ENCODE measurements around the gene LRRC31.

DNA sequence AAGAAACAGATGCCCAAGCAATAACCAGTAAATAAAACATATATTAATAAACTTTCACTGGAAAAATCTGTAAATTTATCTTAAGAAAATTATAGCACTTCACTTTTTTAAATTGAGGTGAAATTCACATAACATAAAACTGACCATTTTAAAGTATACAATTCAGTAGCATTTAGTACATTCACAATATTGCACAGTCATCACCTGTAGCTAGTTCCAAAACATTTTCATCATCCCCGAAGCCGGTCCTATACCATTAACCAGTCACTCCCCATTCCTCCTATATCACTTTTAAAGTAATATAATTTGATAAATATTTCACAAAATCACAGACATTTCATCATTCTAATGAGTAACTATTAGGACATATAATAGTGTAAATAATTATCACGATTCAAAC, 65.1 kb downstream of the LRRC31 start:
- no peak for TF ChIP-seq ZFP30 (CRISPR knock-in tag; IDR thresholded peaks at IDR 0.05)
- TF ChIP-seq, protein P1, sequence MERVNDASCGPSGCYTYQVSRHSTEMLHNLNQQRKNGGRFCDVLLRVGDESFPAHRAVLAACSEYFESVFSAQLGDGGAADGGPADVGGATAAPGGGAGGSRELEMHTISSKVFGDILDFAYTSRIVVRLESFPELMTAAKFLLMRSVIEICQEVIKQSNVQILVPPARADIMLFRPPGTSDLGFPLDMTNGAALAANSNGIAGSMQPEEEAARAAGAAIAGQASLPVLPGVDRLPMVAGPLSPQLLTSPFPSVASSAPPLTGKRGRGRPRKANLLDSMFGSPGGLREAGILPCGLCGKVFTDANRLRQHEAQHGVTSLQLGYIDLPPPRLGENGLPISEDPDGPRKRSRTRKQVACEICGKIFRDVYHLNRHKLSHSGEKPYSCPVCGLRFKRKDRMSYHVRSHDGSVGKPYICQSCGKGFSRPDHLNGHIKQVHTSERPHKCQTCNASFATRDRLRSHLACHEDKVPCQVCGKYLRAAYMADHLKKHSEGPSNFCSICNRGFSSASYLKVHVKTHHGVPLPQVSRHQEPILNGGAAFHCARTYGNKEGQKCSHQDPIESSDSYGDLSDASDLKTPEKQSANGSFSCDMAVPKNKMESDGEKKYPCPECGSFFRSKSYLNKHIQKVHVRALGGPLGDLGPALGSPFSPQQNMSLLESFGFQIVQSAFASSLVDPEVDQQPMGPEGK (CRISPR knock-in tag; IDR thresholded peaks at IDR 0.05; ENCODE audit: borderline replicate concordance), result no peak
- TF ChIP-seq ISL1 (CRISPR knock-in tag; IDR thresholded peaks at IDR 0.05), result no peak
- TF ChIP-seq ZNF8 (CRISPR knock-in tag; IDR thresholded peaks at IDR 0.05), result no peak
- no peak for TF ChIP-seq ZC3H10 (CRISPR knock-in tag; IDR thresholded peaks at IDR 0.05)
- TF ChIP-seq RARB (CRISPR knock-in tag; IDR thresholded peaks at IDR 0.05), result no peak
- TF ChIP-seq, protein P2, sequence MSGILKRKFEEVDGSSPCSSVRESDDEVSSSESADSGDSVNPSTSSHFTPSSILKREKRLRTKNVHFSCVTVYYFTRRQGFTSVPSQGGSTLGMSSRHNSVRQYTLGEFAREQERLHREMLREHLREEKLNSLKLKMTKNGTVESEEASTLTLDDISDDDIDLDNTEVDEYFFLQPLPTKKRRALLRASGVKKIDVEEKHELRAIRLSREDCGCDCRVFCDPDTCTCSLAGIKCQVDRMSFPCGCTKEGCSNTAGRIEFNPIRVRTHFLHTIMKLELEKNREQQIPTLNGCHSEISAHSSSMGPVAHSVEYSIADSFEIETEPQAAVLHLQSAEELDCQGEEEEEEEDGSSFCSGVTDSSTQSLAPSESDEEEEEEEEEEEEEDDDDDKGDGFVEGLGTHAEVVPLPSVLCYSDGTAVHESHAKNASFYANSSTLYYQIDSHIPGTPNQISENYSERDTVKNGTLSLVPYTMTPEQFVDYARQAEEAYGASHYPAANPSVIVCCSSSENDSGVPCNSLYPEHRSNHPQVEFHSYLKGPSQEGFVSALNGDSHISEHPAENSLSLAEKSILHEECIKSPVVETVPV (CRISPR knock-in tag; IDR thresholded peaks at IDR 0.05), result no peak
- no peak for TF ChIP-seq ARNTL (CRISPR knock-in tag; IDR thresholded peaks at IDR 0.05; ENCODE audit: borderline replicate concordance, low read depth)
